IMR-90 (cell line): Measurements from ENCODE around the gene MEIS1. TPM values are rescaled to one million over a fixed set of nuclear protein-coding genes. Genes with fewer than 3 reads are reported as not detected.
A peak's percentile ranks its signal among the peaks of the same experiment; 100 is the strongest.

Experiments
- ATAC-seq: fragments of 200-7000 bp; cut with Tn5 transposase; 2 replicates; pipeline ENCODE4 v1.9.1; 2020; ENCODE audit warnings: low read depth, mild to moderate bottlenecking, moderate library complexity
- BruUV-seq: library from RNA; stranded (reverse); fragments of 400-500 nt; replicated peaks from 2 replicates; lab custom pipeline; 2021; lab: Mats Ljungman, UMichigan
- CTCF ChIA-PET: fragments of 300-600 bp; formaldehyde crosslinking; extraction: SDS; loops from one replicate; lab custom pipeline; 2021; ENCODE audit warnings: antibody characterized with exemption; lab: Yijun Ruan, JAX
- POLR2A ChIA-PET: fragments of 300-600 bp; sonication (Branson Sonifier 250); formaldehyde crosslinking; loops from one replicate; lab custom pipeline; 2022; ENCODE audit warnings: antibody characterized with exemption; ENCODE audit not compliant: unreplicated experiment; lab: Charles Lee
- DNase-seq: peaks from one replicate; pipeline ENCODE4 v3.0.0; 2013
- H2AFZ ChIP-seq: replicated peaks from 2 replicates; pipeline ENCODE3; 2013; ENCODE audit warnings: low read length, mild to moderate bottlenecking; ENCODE audit not compliant: poor library complexity
- H2AK5ac ChIP-seq: 2 replicates; pipeline ENCODE4 v1.6.1; 2013; ENCODE audit warnings: low read depth, low read length, inconsistent platforms
- H2AK9ac ChIP-seq: replicated peaks from 2 replicates; pipeline ENCODE3; 2013; ENCODE audit warnings: mild to moderate bottlenecking, low read depth, low read length, moderate library complexity; ENCODE audit not compliant: poor library complexity
- H2BK120ac ChIP-seq: 2 replicates; pipeline ENCODE4 v1.6.1; 2013; ENCODE audit warnings: low read depth, low read length, inconsistent platforms
- H2BK15ac ChIP-seq: 3 replicates; pipeline ENCODE4 v1.6.1; 2013; ENCODE audit warnings: low read depth, low read length, inconsistent platforms
- H2BK20ac ChIP-seq: 2 replicates; pipeline ENCODE4 v1.6.1; 2013; ENCODE audit warnings: low read depth, mild to moderate bottlenecking, inconsistent platforms, low read length, moderate library complexity
- H2BK5ac ChIP-seq: 2 replicates; pipeline ENCODE4 v1.6.1; 2013; ENCODE audit warnings: mild to moderate bottlenecking, low read depth, low read length, inconsistent platforms; ENCODE audit not compliant: poor library complexity, severe bottlenecking
- H3K14ac ChIP-seq: replicated peaks from 2 replicates; pipeline ENCODE4 v1.6.1; 2013; ENCODE audit warnings: low read depth, low read length, inconsistent platforms
- H3K18ac ChIP-seq: 2 replicates; pipeline ENCODE4 v1.6.1; 2013; ENCODE audit warnings: low read depth, low read length, control low read depth
- H3K23ac ChIP-seq: 2 replicates; pipeline ENCODE4 v1.6.1; 2013; ENCODE audit warnings: low read depth, low read length, inconsistent platforms
- H3K27ac ChIP-seq: 2 replicates; pipeline ENCODE4 v1.5.1; 2013; ENCODE audit warnings: mild to moderate bottlenecking, control low read depth, low read length; ENCODE audit not compliant: insufficient read depth
- H3K27me3 ChIP-seq: 2 replicates; pipeline ENCODE4 v1.6.1; 2013; ENCODE audit warnings: low read length; ENCODE audit not compliant: control insufficient read depth, insufficient read depth
- H3K36me3 ChIP-seq: 2 replicates; pipeline ENCODE4 v1.6.1; 2013; ENCODE audit warnings: low read length, mixed read lengths; ENCODE audit not compliant: control insufficient read depth, insufficient read depth
- H3K4ac ChIP-seq: 2 replicates; pipeline ENCODE4 v1.6.1; 2013; ENCODE audit warnings: low read depth, low read length, inconsistent platforms
- H3K4me1 ChIP-seq: 2 replicates; pipeline ENCODE4 v1.6.1; 2013; ENCODE audit warnings: low read length, mixed read lengths; ENCODE audit not compliant: control insufficient read depth, insufficient read depth
- H3K4me2 ChIP-seq: 2 replicates; pipeline ENCODE4 v1.6.1; 2013; ENCODE audit warnings: low read depth, mild to moderate bottlenecking, control low read depth, low read length, moderate library complexity
- H3K4me3 ChIP-seq: 2 replicates; pipeline ENCODE4 v1.5.1; 2013; ENCODE audit warnings: low read depth, mild to moderate bottlenecking, control low read depth, low read length, moderate library complexity; ENCODE audit not compliant: insufficient read depth
- H3K56ac ChIP-seq: 2 replicates; pipeline ENCODE4 v1.6.1; 2013; ENCODE audit warnings: low read length, inconsistent platforms; ENCODE audit not compliant: insufficient read depth; ENCODE audit errors: extremely low read depth
- H3K79me1 ChIP-seq, 2 experiments: 2 replicates each; pipeline ENCODE4 v1.6.1; 2013; ENCODE audit warnings: low read length in 2 of 2, inconsistent platforms in 1 of 2, low read depth in 1 of 2
- H3K9ac ChIP-seq: 2 replicates; pipeline ENCODE4 v1.6.1; 2013; ENCODE audit warnings: low read depth, low read length, control low read depth
- H3K9me1 ChIP-seq: 2 replicates; pipeline ENCODE4 v1.6.1; 2013; ENCODE audit warnings: low read length, inconsistent platforms; ENCODE audit not compliant: insufficient read depth
- H3K9me3 ChIP-seq: 2 replicates; pipeline ENCODE4 v1.6.1; 2013; ENCODE audit warnings: low read length; ENCODE audit not compliant: control insufficient read depth, insufficient read depth
- H4K20me1 ChIP-seq: 2 replicates; pipeline ENCODE4 v1.6.1; 2013; ENCODE audit warnings: low read length, inconsistent platforms; ENCODE audit not compliant: insufficient read depth
- H4K5ac ChIP-seq: 2 replicates; pipeline ENCODE4 v1.6.1; 2013; ENCODE audit warnings: mild to moderate bottlenecking, low read depth, low read length, control low read depth
- H4K8ac ChIP-seq, 2 experiments: 2 replicates each; pipeline ENCODE4 v1.6.1; 2013; ENCODE audit warnings: low read depth in 2 of 2, low read length in 2 of 2, control low read depth in 1 of 2, inconsistent platforms in 1 of 2
- H4K91ac ChIP-seq: 2 replicates; pipeline ENCODE4 v1.6.1; 2013; ENCODE audit warnings: low read depth, low read length, inconsistent platforms; ENCODE audit not compliant: insufficient read depth
- FOS ChIP-seq: fragments of 150-350 bp; IDR thresholded peaks from 2 replicates; pipeline ENCODE4 v1.6.1; 2016; ENCODE audit warnings: low read depth, low read length
- MAZ ChIP-seq: IDR thresholded peaks from 2 replicates; pipeline ENCODE4 v1.6.1; 2012; ENCODE audit warnings: low read depth, mild to moderate bottlenecking, low read length, improper control_type of control experiment, moderate library complexity, borderline replicate concordance
- RAD21 ChIP-seq: IDR thresholded peaks from 2 replicates; pipeline ENCODE4 v1.6.1; 2012; ENCODE audit warnings: low read length, improper control_type of control experiment
- WGBS, 2 experiments: methylation state at CpG; one replicate each; pipeline versions ENCODE4 v1.1.5 to v1.1.7; 2013; ENCODE audit warnings: missing lambda C conversion rate in 2 of 2; ENCODE audit not compliant: insufficient read length in 1 of 2; ENCODE audit errors: extremely low coverage in 2 of 2; 5-methylcytosine and 5-hydroxymethylcytosine counted together
- dilution Hi-C: fragments of 300-500 bp; cut with HindIII; formaldehyde crosslinking; loops from one replicate; pipeline ENCODE4 v1.14.3; 2018; ENCODE audit warnings: low sequenced_read_pairs; ENCODE audit not compliant: unreplicated experiment
- in situ Hi-C: fragments of 300-500 bp; cut with MboI; formaldehyde crosslinking; loops from 3 replicates; pipeline ENCODE4 v1.14.3; 2019; ENCODE audit warnings: low sequenced_read_pairs, inconsistent platforms, mixed read lengths
- intact Hi-C: fragments of 100-400 bp; cut with micrococcal nuclease; formaldehyde crosslinking; loops from 2 replicates; pipeline ENCODE4 v1.10.0; 2022
- polyA plus RNA-seq, 3 experiments: library from polyadenylated mRNA; depleted of rRNA; stranded (reverse); fragments of >200 nt; gene quantifications; 2 replicates each; pipeline ENCODE4 v1.2.3, GENCODE V29; 2012; ENCODE audit warnings: low replicate concordance in 1 of 3
- total RNA-seq: library from RNA; depleted of rRNA; stranded (reverse); fragments of >200 nt; gene quantifications from 2 replicates; pipeline ENCODE4 v1.2.3, GENCODE V29; 2012
- TF ChIP-seq, protein P1 (sequence below): fragments of 150-350 bp; IDR thresholded peaks from 2 replicates; pipeline ENCODE4 v1.6.1; 2016; ENCODE audit warnings: low read depth, mild to moderate bottlenecking, low read length, moderate library complexity, borderline replicate concordance

MEIS1 gene
- total and polyA plus RNA-seq, 2 of the 4 experiments (the other 2 are of a cell fraction) = 54.4 to 157 TPM

DNA sequence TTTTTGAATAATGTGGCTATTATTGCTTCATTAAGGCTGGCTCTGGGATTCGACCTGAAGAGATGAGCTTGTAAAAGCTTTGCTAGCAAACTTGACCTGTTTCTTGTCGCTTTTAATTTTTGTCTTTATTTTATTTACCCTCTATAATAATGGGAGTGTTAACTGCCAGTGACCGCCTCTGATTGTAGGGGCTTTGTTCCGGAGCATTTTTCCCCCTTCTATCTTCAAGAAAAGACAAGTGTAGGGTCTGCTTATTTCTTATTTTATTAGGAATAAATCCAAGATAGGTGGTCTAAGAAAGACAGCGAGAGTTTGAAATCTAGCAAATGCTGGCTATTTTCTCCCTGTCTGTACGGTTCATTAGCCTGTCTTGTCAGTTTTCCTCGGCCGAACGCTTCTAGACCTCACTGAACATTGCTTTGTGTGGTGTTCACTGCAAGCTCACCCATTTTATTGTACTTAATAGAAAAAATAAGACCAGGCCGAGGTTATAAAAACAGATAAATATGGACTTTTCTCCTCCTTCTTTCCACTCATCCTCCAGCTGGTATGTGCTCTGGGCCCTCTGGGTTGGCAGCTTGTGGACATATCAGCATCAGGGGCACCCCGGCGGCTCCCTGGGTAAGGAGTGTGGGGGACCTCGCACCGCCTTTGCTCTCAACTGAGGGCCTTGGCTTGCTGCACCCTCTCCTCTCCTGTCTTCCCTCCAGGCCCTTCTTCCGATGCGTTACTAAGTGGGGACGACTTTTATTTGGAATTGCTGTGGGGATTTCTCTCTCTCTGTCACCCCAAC lies 8.5 kb downstream of the MEIS1 start:
- H3K23ac ChIP-seq = peak overlapping the region; percentile 93
- peak overlapping the region; percentile 100 for H3K4me2 ChIP-seq
- peak overlapping the region; percentile 79 for H3K14ac ChIP-seq
- peak overlapping the region; percentile 45 to 93 for H4K8ac ChIP-seq
- peak overlapping the region; percentile 27; the same call in 1 of the 2 replicates for H2BK20ac ChIP-seq
- peak overlapping the region; percentile 91 for H4K91ac ChIP-seq
- CTCF ChIA-PET = interaction anchor here (0.6 to 1.9 kb wide), 4 partner anchors 10 to 769 kb away, joined by 3 to 5 read pairs (median 4); no protein-coding TSS in a partner anchor
- peak overlapping the region; percentile 96 for H3K4ac ChIP-seq
- no peaks in the 10 kb centered on the region for H3K79me1 ChIP-seq
- in situ Hi-C loops (loop anchor here (25.0 kb wide), 1 partner anchor 1594 kb away; no protein-coding TSS in a partner anchor), dilution Hi-C loops (loop anchor here (25.0 kb wide), 1 partner anchor 769 kb away; no protein-coding TSS in a partner anchor), intact Hi-C loops (no loop called here)
- H2AK9ac ChIP-seq = peak overlapping the region; percentile 77
- H4K20me1 ChIP-seq = peaks cover 6% of the 10 kb centered on the region; the same call in 1 of the 2 replicates
- H2BK15ac ChIP-seq = peak overlapping the region; percentile 55; the same call in 1 of the 3 replicates
- H3K9me1 ChIP-seq = no peaks in the 10 kb centered on the region
- TF ChIP-seq, protein P1, sequence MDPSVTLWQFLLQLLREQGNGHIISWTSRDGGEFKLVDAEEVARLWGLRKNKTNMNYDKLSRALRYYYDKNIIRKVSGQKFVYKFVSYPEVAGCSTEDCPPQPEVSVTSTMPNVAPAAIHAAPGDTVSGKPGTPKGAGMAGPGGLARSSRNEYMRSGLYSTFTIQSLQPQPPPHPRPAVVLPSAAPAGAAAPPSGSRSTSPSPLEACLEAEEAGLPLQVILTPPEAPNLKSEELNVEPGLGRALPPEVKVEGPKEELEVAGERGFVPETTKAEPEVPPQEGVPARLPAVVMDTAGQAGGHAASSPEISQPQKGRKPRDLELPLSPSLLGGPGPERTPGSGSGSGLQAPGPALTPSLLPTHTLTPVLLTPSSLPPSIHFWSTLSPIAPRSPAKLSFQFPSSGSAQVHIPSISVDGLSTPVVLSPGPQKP = no peak
- no peak for TF ChIP-seq MAZ
- TF ChIP-seq FOS = no peak
- TF ChIP-seq RAD21 = no peak
- peak overlapping the region; percentile 97 for H3K27ac ChIP-seq
- H2AFZ ChIP-seq = no peak overlapping the region
- H2BK120ac ChIP-seq = peak overlapping the region; percentile 88
- peak overlapping the region; percentile 98 for H2BK5ac ChIP-seq
- peaks cover 74% of the 10 kb centered on the region for H3K36me3 ChIP-seq
- peak overlapping the region; percentile 65; the same call in 1 of the 2 replicates for H2AK5ac ChIP-seq
- peak overlapping the region; percentile 100 for H3K9ac ChIP-seq
- H3K18ac ChIP-seq = peak overlapping the region; percentile 95
- H3K27me3 ChIP-seq = no peaks in the 10 kb centered on the region
- POLR2A ChIA-PET = interaction anchor here (0.6 to 4.3 kb wide), 2 partner anchors 10 to 1213 kb away, joined by 3 to 21 read pairs; no protein-coding TSS in a partner anchor
- H3K4me3 ChIP-seq = peak overlapping the region; percentile 57
- no peak for DNase-seq
- H3K9me3 ChIP-seq = no peaks in the 10 kb centered on the region
- H3K4me1 ChIP-seq = peaks cover 4% of the 10 kb centered on the region; the same call in 1 of the 2 replicates
- no TSS peak for BruUV-seq
- peak overlapping the region; percentile 84 for H4K5ac ChIP-seq
- ATAC-seq = peak; percentile 6
- peak overlapping the region; percentile 95 for H3K56ac ChIP-seq
- no CpG with 5 or more reads among the region's 17 CpGs for WGBS, 2 experiments
